ENCODE results near the gene GPRIN3.
"Not testable (repeated sequence)": the region's sequence is repeated elsewhere in the genome, so short reads cannot be mapped to it uniquely, and the experiment has no call there.

The GPRIN3 gene

GRCh38 chr4:89311433-89311832 lies 3.8 kb upstream of the GPRIN3 start:
- DNase-seq = no peak

- not testable (repeated sequence) for DNase-seq
Observed at GRCh38 chr4:89309154-89309553, 1.6 kb upstream of the GPRIN3 start.

- DNase-seq = no peak
Observed at GRCh38 chr4:89308161-89308500, 531 bp upstream of the GPRIN3 start.

GRCh38 chr4:89307178-89307445 lies 488 bp downstream of the GPRIN3 start:
- no peak for DNase-seq

GRCh38 chr4:89306486-89307177 lies 968 bp downstream of the GPRIN3 start:
- DNase-seq = no peak

GRCh38 chr4:89305712-89306437 lies 1.7 kb downstream of the GPRIN3 start:
- no peak for DNase-seq

- DNase-seq = no peak
Observed at GRCh38 chr4:89305028-89305427, 2.6 kb downstream of the GPRIN3 start.

GRCh38 chr4:89303814-89304388 lies 3.7 kb downstream of the GPRIN3 start:
- no peak for DNase-seq

GRCh38 chr4:89303177-89303576 lies 4.4 kb downstream of the GPRIN3 start:
- peak; percentile 20 for DNase-seq

GRCh38 chr4:89301902-89302301 lies 5.7 kb downstream of the GPRIN3 start:
- no peak for DNase-seq

GRCh38 chr4:89301003-89301402 lies 6.6 kb downstream of the GPRIN3 start:
- DNase-seq = no peak

- no peak for DNase-seq
Observed at GRCh38 chr4:89300499-89300898, 7.1 kb downstream of the GPRIN3 start.

GRCh38 chr4:89300060-89300459 lies 7.5 kb downstream of the GPRIN3 start:
- no peak for DNase-seq

GRCh38 chr4:89299153-89299791 lies 8.3 kb downstream of the GPRIN3 start:
- DNase-seq = no peak

- no peak for DNase-seq
Observed at GRCh38 chr4:89298788-89299152, 8.8 kb downstream of the GPRIN3 start.

- peak; percentile 22 for DNase-seq
Observed at GRCh38 chr4:89298155-89298554, 9.4 kb downstream of the GPRIN3 start.

- DNase-seq = no peak
Observed at GRCh38 chr4:89296896-89297295, 10.7 kb downstream of the GPRIN3 start.

GRCh38 chr4:89296399-89296798 lies 11.2 kb downstream of the GPRIN3 start:
- DNase-seq = no peak

- no peak for DNase-seq
Observed at GRCh38 chr4:89295415-89295927, 12.1 kb downstream of the GPRIN3 start.

GRCh38 chr4:89294573-89295269 lies 12.9 kb downstream of the GPRIN3 start:
- no peak for DNase-seq

GRCh38 chr4:89293299-89293698 lies 14.3 kb downstream of the GPRIN3 start:
- no peak for DNase-seq

- DNase-seq = no peak
Observed at GRCh38 chr4:89290727-89291516, 16.7 kb downstream of the GPRIN3 start.

All from effector CD4-positive, alpha-beta T cell (primary cell).